H9 (cell line): ENCODE results near the gene ELAC2. TPM values are rescaled to one million over a fixed set of nuclear protein-coding genes. Genes with fewer than 3 reads are reported as not detected.

Experiments
- DNase-seq: peaks from one replicate; pipeline ENCODE4 v3.0.0-alpha.2; 2017
- H2AFZ ChIP-seq: one replicate; pipeline ENCODE4 v1.6.1; 2013; ENCODE audit warnings: mild to moderate bottlenecking, low read length, control low read depth, moderate library complexity
- H2AK5ac ChIP-seq: 2 replicates; pipeline ENCODE4 v1.6.1; 2013; ENCODE audit warnings: low read length, control low read depth, mixed read lengths; ENCODE audit not compliant: insufficient read length
- H2BK120ac ChIP-seq: one replicate; pipeline ENCODE4 v1.6.1; 2013; ENCODE audit warnings: low read depth, mild to moderate bottlenecking, low read length, control low read depth, inconsistent platforms; ENCODE audit not compliant: poor library complexity, severe bottlenecking
- H2BK12ac ChIP-seq: 2 replicates; pipeline ENCODE4 v1.6.1; 2013; ENCODE audit warnings: low read length, control low read depth, mixed read lengths, low read depth; ENCODE audit not compliant: insufficient read length
- H2BK15ac ChIP-seq: 2 replicates; pipeline ENCODE4 v1.6.1; 2013; ENCODE audit warnings: low read depth, low read length, control low read depth
- H2BK20ac ChIP-seq: one replicate; pipeline ENCODE4 v1.6.1; 2013; ENCODE audit warnings: low read depth, mild to moderate bottlenecking, low read length, control low read depth, inconsistent platforms; ENCODE audit not compliant: poor library complexity, severe bottlenecking
- H2BK5ac ChIP-seq: 2 replicates; pipeline ENCODE4 v1.6.1; 2013; ENCODE audit warnings: low read length, control low read depth, mixed read lengths; ENCODE audit not compliant: insufficient read length
- H3K14ac ChIP-seq: 2 replicates; pipeline ENCODE4 v1.6.1; 2013; ENCODE audit warnings: low read length, control low read depth; ENCODE audit not compliant: insufficient read depth
- H3K18ac ChIP-seq: 2 replicates; pipeline ENCODE4 v1.6.1; 2013; ENCODE audit warnings: low read depth, mild to moderate bottlenecking, mixed read lengths, low read length, control low read depth; ENCODE audit not compliant: insufficient read length
- H3K23ac ChIP-seq: 2 replicates; pipeline ENCODE4 v1.6.1; 2013; ENCODE audit warnings: low read length, control low read depth, mixed read lengths, low read depth; ENCODE audit not compliant: insufficient read length
- H3K23me2 ChIP-seq: 2 replicates; pipeline ENCODE4 v1.6.1; 2013; ENCODE audit warnings: low read depth, mild to moderate bottlenecking, mixed read lengths, low read length, control low read depth; ENCODE audit not compliant: insufficient read length, poor library complexity, severe bottlenecking
- H3K27ac ChIP-seq: 2 replicates; pipeline ENCODE4 v1.5.1; 2013; ENCODE audit warnings: low read length, control low read depth, mixed read lengths, low read depth; ENCODE audit not compliant: insufficient read length
- H3K27me3 ChIP-seq: 2 replicates; pipeline ENCODE4 v1.6.1; 2013; ENCODE audit warnings: low read length, control low read depth, inconsistent platforms; ENCODE audit not compliant: insufficient read depth
- H3K4ac ChIP-seq: 2 replicates; pipeline ENCODE4 v1.6.1; 2013; ENCODE audit warnings: low read depth, mild to moderate bottlenecking, control low read depth, inconsistent platforms, low read length, moderate library complexity
- H3K4me1 ChIP-seq: 2 replicates; pipeline ENCODE4 v1.6.1; 2013; ENCODE audit warnings: low read length, control low read depth, inconsistent platforms; ENCODE audit not compliant: insufficient read depth
- H3K4me2 ChIP-seq: 2 replicates; pipeline ENCODE4 v1.6.1; 2013; ENCODE audit warnings: low read length, control low read depth, mixed read lengths; ENCODE audit not compliant: insufficient read length, insufficient read depth
- H3K56ac ChIP-seq: 2 replicates; pipeline ENCODE4 v1.6.1; 2013; ENCODE audit warnings: low read depth, mild to moderate bottlenecking, mixed read lengths, low read length, control low read depth; ENCODE audit not compliant: insufficient read length
- H3K79me1 ChIP-seq: 2 replicates; pipeline ENCODE4 v1.6.1; 2013; ENCODE audit warnings: low read depth, mild to moderate bottlenecking, moderate library complexity, low read length, control low read depth, inconsistent platforms; ENCODE audit not compliant: insufficient read depth, poor library complexity, severe bottlenecking
- H3K79me2 ChIP-seq: 2 replicates; pipeline ENCODE4 v1.6.1; 2013; ENCODE audit warnings: low read length, control low read depth, inconsistent platforms; ENCODE audit not compliant: insufficient read depth
- H3K9ac ChIP-seq: 2 replicates; pipeline ENCODE4 v1.6.1; 2013; ENCODE audit warnings: low read length, control low read depth, mixed read lengths; ENCODE audit not compliant: insufficient read length; ENCODE audit errors: extremely low read depth
- H3K9me3 ChIP-seq: one replicate; pipeline ENCODE4 v1.6.1; 2013; ENCODE audit warnings: low read depth, low read length, inconsistent platforms; ENCODE audit not compliant: control insufficient read depth
- H3T11ph ChIP-seq: one replicate; pipeline ENCODE4 v1.6.1; 2013; ENCODE audit warnings: mild to moderate bottlenecking, low read length, control low read depth, inconsistent platforms
- H4K20me1 ChIP-seq: one replicate; pipeline ENCODE4 v1.6.1; 2013; ENCODE audit not compliant: control insufficient read depth, insufficient read length, insufficient read depth
- H4K5ac ChIP-seq: 2 replicates; pipeline ENCODE4 v1.6.1; 2013; ENCODE audit warnings: low read depth, mild to moderate bottlenecking, mixed read lengths, low read length, control low read depth; ENCODE audit not compliant: insufficient read length
- H4K8ac ChIP-seq: replicated peaks from 2 replicates; pipeline ENCODE4 v1.6.1; 2013; ENCODE audit warnings: low read length, control low read depth, mixed read lengths, low read depth; ENCODE audit not compliant: insufficient read length
- H4K91ac ChIP-seq: 2 replicates; pipeline ENCODE4 v1.6.1; 2013; ENCODE audit warnings: low read depth, mild to moderate bottlenecking, moderate library complexity, mixed read lengths, low read length, control low read depth; ENCODE audit not compliant: insufficient read length
- H3K27ac Mint-ChIP-seq, 3 experiments: 2 replicates in 2 of 3; 3 replicates in 1 of 3; pipeline ENCODE4 v1.8.0; 2020 to 2021; ENCODE audit warnings: mixed read lengths in 3 of 3, mild to moderate bottlenecking in 1 of 3, moderate library complexity in 1 of 3
- H3K27me3 Mint-ChIP-seq: 2 replicates; pipeline ENCODE4 v1.8.0; 2021; ENCODE audit warnings: low read depth, mild to moderate bottlenecking, moderate library complexity, mixed read lengths
- H3K36me3 Mint-ChIP-seq, 3 experiments: 2 replicates in 2 of 3; 3 replicates in 1 of 3; pipeline ENCODE4 v1.8.0; 2020 to 2021; ENCODE audit warnings: low read depth in 3 of 3, mixed read lengths in 3 of 3; ENCODE audit not compliant: insufficient read depth in 1 of 3
- H3K4me1 Mint-ChIP-seq, 2 experiments: 2 replicates each; pipeline ENCODE4 v1.8.0; 2020; ENCODE audit warnings: mixed read lengths in 2 of 2
- H3K4me3 Mint-ChIP-seq, 2 experiments: 2 replicates in 1 of 2; 3 replicates in 1 of 2; pipeline ENCODE4 v1.8.0; 2020 to 2021; ENCODE audit warnings: mild to moderate bottlenecking in 2 of 2, mixed read lengths in 2 of 2, moderate library complexity in 1 of 2
- H3K9me3 Mint-ChIP-seq, 2 experiments: 2 replicates in 1 of 2; 3 replicates in 1 of 2; pipeline ENCODE4 v1.8.0; 2020; ENCODE audit warnings: mild to moderate bottlenecking in 2 of 2, mixed read lengths in 2 of 2, moderate library complexity in 1 of 2
- CTCF ChIP-seq: fragments of 200-600 bp; sonication (generic); conservative IDR thresholded peaks from 3 replicates; pipeline ENCODE4 v1.8.0; 2021; ENCODE audit warnings: antibody characterized with exemption, mild to moderate bottlenecking
- WGBS: extraction: QIAGEN DNeasy Blood & Tissue Kit; methylation state at CpG from one replicate; pipeline ENCODE4 v1.1.7; 2013; ENCODE audit warnings: missing lambda C conversion rate, low lambda C conversion rate, mixed read lengths; ENCODE audit not compliant: insufficient read length; ENCODE audit errors: extremely low coverage; 5-methylcytosine and 5-hydroxymethylcytosine counted together
- total RNA-seq: library from RNA; stranded (reverse); gene quantifications from 2 replicates; pipeline ENCODE4 v1.2.1, GENCODE V29; 2021

Gene ELAC2
- total RNA-seq, 1 experiment from 2014 or later = 90.7 TPM

GRCh38 chr17:13025258-13025627 lies 7.4 kb upstream of the ELAC2 start:
- no peak for TF ChIP-seq CTCF
- Histone ChIP-seq H2BK15ac (no peak overlapping the region), H2AFZ (no peak overlapping the region), H3K14ac (no peak overlapping the region), H2BK12ac (no peak overlapping the region), H3K79me2 (no peaks in the 10 kb centered on the region), H3K79me1 (no peaks in the 10 kb centered on the region), H2BK20ac (no peak overlapping the region), H4K5ac (no peak overlapping the region), H2BK120ac (no peak overlapping the region), H2AK5ac (no peak overlapping the region), H3K4me1 (no peaks in the 10 kb centered on the region; the same call in 1 of the 2 replicates), H3K4ac (no peak overlapping the region), H4K8ac (no peak overlapping the region), H2BK5ac (no peak overlapping the region), H3K56ac (no peak overlapping the region), H3K9ac (no peak overlapping the region), H3K18ac (no peak overlapping the region), H3K27me3 (no peaks in the 10 kb centered on the region), H4K20me1 (no peaks in the 10 kb centered on the region), H3K27ac (no peak overlapping the region), H4K91ac (no peak overlapping the region), H3K23me2 (no peaks in the 10 kb centered on the region), H3K4me2 (no peak overlapping the region), H3K23ac (no peak overlapping the region), H3T11ph (no peak overlapping the region), H3K9me3 (no peaks in the 10 kb centered on the region)
- H3K4me1 Mint-ChIP-seq = peaks cover 24 to 28% of the 10 kb centered on the region in 2 experiments
- H3K36me3 Mint-ChIP-seq = no peaks in the 10 kb centered on the region
- no peak for DNase-seq
- peaks cover 4% of the 10 kb centered on the region for H3K27me3 Mint-ChIP-seq
- no CpG with 5 or more reads among the region's 5 CpGs for WGBS
- H3K9me3 Mint-ChIP-seq = peaks cover 0 to 3% of the 10 kb centered on the region in 2 experiments; a peak in 3 of 5 replicates
- H3K27ac Mint-ChIP-seq = no peak overlapping the region
- no peak overlapping the region for H3K4me3 Mint-ChIP-seq
